ENCODE data around the gene RNF215.

RNF215 gene

DNA sequence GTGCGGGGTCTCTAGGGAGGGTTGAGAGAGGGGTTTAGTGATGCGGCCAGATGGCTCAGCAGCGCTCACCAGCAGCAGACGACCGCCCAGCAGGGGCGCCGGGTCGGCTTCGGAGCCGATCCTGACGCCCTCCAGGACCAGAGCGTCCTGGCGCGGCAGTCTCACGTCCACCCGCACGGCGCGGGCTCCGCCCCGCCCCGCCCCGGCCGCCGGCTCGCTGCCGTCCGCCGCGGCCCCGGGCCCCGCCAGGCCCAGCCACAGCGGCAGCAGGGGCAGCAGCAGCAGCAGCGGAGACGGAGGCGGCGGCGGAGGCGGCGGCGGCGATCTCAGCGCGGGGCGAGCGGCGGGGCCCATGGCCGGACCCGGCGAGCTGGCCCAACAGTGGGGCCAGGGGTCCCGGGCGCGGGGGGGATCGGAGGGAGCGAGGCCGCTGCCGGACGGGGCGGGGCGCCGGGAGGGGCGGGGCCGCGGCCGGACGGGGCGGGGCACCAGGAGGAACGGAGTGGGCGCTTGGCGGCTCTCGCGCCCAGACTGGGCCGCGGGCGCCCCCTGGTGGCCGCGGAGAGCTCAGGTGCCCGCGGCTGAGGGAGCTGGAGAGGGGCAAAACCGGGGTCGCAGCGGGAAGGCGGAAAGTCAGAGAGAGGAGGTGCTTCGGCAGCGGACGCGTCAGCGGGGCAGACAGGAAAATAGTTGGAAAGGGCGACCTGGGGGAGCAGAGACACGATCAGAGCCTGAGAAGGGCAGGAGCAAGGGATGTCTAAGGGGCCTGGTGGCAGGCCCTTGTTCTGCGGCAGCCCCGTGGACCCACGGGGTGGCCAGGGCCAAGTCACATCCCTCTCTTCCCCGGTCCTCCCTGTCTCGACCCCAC lies at the start of gene RNF215:
Gene RNF215 (minus strand): TSS at position 452 of the 868 bp plus-strand sequence. CDS start 98 bp downstream, at position 354.
- peak; percentile 89 for DNase-seq

DNA sequence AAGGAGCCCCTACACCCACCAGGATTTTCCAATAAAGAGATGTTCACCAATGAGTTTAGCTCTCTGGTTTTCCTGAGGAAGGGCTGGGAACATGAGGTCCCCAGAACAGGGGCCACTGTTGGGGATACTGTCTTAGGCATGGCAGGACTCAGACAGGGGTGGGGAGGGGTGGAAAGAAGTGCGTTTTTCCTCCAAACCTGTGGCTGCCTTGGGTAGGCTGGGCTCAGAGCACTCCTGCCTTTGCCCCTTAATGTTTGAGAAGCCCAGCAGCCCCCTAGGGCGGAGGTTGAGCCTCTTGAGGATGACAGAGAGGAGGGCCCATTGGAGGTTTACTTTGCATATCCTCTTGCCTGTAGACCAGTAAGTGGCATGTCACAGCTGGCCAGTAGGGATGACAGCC lies 49.0 kb upstream of the RNF215 start:
- DNase-seq, result no peak

DNA sequence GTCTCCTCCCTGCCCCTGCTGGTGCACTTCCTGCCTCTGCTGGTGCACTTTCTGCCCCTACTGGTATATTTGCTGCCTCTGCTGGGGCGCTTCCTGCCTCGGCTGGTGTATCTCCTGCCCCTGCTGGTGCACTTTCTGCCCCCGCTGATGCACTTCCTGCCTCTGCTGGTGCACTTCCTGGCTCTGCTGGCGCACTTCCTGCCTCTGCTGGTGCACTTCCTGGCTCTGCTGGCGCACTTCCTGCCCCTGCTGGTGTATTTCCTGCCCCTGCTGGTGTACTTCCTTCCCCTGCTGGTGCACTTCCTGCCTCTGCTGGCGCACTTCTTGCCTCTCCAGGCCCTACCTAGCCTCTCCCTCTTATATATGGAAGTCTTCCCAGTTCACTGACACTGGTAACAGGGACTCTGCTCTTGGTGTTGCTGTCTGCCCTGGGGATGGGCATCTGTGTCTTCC lies 48.5 kb upstream of the RNF215 start:
- peak; percentile 57 for DNase-seq

DNA sequence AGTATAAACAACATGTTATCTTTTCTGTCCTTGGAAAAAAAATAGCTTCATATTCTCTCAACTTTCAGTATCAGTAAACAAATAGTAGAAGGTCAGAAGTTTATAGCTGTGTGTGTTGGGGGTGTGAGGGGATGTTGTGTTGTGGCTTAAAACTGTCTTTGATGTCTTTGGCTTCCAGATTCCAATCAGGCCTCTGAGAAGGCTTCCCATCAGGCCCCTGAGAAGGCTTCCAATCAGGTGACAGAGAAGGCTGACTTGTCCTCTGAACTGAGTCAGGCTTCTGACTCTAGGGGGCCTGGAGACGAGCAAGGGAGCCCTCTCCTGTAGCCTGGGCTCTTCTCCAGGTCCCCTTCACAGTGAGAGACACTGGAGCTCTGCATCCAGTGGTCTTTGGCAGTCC lies 47.6 kb upstream of the RNF215 start:
- no peak for DNase-seq

DNA sequence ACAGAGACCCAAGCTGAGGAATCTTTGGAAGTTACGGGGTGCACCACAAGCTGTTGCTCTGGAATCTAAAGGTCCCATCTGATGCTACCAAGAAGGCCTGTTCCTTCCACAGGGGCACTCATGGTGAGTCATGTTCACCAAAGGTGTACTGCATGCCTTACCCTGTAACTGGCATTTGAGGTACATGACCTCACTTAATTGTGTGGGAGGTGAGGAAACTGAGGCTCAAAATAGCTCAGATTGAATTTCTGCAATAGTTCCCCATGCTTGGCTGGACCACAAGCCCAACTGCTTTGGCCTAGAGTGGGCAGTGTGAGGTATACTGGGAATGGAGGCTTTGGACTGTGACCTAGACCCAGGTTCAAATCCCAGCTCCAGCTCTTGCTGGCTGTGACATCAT lies 46.6 kb upstream of the RNF215 start:
- no peak for DNase-seq

DNA sequence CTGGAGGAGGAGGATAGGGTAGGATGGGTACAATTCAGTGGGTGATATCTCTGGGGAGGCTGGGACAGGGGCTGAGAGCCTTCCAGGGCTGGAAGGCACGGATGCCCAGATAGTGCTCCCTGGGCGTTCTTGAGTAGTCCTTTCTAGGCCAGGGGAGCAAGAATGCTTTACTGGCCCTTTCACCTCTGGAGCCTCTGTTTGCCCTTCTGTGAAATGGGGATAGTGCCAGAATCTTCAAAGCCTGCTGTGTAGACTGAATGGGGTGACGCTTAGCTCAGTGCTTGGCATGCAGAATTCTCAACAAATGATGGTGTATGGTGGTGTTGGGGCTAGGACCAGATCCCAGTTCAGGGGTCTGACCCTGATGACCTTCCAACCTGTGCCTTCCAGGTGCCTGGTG lies 46.0 kb upstream of the RNF215 start:
- no peak for DNase-seq

DNA sequence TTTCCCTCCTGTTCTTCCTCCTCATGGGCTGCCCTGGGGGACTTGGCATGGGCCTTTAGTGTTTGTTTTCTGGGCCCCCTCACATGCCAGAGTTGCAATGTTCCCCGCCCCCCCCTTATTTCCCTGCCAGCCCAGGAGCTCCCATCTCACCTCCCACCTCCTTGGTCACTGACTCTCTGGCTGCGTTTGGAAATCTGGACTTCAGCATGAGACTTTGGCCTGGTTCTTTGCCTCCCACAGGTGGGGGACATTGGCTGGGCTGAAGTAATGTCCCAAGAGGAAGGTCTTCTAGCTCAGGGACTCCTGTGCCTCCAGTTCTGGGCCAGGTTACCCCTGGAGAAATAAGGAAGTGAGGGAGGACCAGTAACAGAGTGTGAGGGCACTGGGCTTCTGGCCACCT lies 45.3 kb upstream of the RNF215 start:
- no peak for DNase-seq

DNA sequence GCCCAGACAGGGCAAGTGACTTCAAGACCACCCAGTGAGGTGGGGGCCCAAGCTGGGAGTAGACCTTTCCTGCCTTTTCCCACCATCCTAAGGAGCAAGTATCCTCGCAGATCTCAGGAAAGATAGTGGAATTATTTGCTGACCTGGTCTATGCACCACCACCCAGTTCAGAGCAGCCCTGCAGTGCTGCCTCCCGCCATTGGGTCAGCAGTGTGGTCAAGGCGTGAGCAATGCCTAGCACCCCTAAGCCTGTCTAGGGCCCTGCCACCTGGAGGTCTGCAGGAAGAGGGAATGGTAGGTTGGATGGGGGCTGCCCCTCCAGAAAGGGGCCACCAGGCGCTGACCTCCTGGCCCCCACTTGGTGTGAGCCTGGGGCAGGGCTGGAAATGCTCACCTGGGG lies 44.9 kb upstream of the RNF215 start:
- DNase-seq, result no peak

DNA sequence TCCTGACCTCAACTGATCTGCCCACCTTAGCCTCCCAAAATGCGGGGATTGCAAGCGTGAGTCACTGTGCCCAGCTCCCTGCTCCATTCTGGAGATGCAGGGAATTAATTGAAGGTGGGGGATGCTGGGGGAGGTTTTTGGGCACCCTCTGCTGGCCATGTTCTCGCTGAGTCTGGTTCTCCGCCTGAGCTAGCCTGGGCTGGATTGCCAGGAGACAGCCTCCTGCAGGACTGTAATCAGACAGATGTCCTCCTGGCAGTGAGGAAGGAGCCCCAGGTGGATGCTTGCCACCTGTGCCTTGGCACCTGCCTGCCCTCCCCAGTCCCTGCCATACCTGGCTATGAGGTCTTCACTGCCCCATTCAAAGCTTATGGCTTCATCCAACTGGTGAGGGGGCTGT lies 43.7 kb upstream of the RNF215 start:
- no peak for DNase-seq

DNA sequence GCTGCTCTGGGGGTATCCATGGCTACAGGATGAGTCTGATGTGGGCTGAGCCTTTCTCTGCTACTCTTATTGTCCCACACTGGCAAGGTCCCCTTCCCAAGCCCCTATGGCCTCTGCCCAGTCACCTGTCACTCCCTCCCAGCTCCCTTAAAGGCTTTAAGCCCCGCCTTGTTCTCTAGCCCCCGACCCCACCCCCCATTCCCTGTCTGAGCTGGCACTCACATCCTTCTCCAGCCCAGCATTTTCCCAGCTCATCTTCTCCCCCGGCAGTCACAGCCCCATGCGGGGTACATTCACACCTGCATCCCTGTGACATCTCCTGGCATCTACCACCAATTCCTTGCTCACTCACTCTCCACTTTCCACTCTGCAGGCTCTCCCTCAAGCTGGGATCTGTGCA lies 42.7 kb upstream of the RNF215 start:
- DNase-seq, result no peak

DNA sequence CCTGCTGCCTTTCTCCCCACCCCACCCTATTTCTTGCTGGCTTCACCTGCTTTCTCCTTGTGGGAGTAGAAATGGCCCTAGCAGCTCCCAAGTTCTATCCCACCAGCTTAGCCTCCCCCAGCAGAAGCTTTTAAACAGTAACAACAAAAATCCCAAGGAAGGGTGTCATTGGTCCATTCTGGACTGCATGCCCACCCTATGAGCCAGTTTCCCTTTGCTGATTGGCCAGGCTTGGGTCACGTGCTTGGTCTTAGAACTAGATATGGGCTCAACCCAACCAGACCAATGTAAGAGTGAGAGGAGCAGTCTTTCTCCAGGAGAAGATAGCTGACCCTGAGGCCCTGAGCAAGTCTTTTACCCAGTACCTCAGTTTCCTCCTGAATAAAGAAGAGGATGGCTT lies 40.7 kb upstream of the RNF215 start:
- no peak for DNase-seq

DNA sequence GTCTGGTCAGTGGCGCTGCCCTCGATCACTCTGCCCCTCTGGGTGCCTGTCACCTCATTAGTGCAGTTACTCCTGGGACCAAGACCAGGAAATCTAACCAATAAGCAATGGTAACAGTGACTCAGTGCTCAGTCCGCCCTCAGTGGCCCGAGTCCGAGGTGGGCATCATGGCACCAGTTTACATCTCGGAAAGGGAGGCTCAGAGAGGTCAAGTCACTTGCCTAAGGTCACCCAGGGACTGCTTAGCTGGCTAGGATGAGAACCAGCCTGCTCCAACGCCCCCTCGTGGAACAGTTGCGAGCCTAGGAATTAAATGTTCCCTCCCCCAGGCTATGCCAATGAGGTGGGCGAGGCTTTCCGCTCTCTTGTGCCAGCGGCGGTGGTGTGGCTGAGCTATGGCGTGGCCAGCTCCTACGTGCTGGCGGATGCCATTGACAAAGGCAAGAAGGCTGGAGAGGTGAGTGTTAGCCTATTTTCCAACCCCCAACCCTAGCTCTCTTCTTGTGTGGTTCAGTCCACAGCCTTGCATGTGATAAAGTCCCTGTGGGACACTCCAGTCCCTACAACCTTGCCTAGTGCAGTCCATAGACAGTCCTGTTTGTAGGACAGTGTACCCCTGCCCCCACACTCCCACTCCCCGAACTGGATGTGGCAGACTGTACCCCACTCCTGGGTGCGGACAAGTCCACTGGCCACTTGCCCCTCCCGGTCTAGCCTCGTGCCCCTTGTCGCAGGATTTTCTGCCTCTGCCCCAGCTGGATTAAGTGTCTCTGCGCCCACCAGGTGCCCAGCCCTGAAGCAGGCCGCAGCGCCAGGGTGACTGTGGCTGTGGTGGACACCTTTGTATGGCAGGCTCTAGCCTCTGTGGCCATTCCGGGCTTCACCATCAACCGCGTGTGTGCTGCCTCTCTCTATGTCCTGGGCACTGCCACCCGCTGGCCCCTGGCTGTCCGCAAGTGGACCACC lies 39.5 kb upstream of the RNF215 start:
- DNase-seq, result peak; percentile 96

DNA sequence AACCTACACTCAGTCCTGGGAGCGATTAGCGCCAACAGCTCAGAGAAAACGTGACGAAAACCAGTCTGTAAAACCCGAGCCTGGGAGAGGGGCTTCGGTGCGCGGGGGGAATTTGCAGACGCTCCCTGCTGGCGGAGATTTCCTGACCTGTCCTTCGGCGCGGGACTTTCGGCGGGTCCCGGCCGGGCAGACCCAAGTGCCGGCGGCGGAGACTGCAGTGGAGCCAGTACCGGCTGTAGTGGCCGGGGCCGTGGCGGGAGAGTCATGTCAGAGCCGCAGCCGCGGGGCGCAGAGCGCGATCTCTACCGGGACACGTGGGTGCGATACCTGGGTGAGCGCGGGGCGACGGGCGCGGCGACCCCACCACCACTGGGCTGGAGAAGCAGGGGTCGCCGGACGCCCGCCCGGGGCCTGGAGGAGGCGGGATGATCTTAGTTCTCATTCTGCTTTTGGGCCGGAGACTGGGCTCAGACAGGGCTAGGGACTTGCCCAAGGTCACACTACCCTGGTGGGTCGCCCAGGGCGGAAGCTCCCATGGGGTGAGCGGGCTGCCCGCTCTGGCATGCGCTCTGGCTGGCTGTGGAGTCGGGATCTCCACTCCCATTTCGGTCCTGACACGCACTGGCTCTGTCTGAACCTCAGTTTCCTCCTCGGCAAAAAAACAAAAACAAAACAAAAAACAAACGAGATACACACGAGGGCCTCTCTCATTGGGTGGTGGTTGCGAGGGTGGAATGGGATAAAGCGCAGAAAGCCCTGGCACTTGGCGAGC lies 38.6 kb upstream of the RNF215 start, which contains the start of gene MTFP1:
Gene MTFP1 (plus strand): TSS at position 153 of the 772 bp plus-strand sequence. CDS start 112 bp downstream, at position 265.
- peak; percentile 87 for DNase-seq

DNA sequence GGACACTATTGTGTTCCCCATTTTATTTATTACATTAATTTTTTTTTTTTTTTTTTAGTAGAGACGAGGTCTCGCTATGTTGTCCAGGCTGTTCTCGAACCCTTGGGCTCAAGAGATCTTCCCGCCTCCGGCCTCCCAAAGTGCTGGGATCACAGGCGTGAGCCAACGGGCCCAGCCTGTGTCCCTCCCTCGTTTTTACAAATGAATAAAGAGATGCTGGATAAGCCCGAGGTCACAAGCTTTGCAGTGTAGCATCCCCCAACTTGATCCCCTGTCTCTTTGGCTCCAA lies 38.1 kb upstream of the RNF215 start:
- no peak for DNase-seq

DNA sequence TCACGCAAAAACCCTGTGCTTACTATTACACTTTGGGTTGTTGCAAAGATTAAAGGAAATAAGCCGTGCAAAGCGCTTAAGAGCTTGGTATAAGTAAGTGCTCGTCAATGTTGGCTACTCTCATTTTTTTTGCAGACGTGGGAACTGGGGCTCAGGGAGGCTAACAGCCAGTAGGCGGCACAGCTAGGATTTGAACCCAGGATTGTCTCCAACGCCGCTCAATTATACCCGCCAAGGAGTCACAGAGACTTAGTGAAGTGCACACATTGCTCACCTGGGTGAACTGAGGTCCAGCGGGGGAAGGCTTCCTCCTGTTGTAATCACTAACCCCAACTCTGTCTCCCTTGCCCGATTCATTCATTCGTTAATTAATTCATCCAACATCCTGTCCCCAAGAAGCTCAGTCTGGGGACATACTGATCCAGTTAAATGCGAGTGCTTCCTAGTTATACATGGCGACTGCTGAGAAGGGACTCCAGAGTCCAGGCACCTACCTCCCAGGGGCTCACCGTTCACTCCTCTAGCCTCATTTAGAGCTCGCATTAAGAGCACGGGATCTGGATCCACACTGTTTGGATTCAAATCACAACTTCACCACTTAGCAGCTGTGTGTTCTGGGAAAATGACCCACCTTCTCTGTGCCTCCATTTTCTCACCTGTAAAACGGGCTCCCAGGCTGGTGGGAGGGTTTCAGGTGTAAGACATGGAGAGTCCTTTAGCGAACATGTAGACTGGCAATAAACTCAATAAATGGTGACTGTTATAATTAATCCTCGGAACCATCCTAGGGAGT lies 37.5 kb upstream of the RNF215 start:
- DNase-seq, result peak; percentile 59

DNA sequence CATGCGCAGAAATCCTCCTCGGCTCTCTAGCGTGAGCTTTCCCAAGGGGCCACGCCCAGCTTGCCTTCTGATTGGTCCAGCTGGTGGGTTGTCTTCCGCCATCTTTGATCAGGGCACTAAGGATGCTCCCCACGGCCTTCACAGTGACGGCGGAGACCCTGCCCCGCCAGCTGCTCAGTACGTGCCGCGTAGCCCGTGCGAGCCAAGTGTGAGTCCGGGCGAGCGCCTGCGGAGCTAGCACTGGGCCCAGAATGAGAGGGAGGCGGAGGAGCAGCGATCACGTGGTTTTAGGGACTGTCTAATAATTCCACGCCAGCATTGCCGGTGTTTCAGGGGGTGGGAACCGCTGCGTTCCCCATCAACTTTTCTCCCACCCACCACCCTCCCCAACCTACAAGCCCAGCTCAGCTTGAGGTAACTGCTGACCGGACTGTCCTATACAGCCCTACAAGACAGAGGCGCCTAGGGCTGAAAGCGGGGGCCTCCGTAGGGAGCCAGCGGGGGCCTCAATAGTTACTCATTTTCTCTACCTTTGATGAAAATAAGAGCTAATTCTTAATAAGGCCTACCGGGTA lies 36.8 kb upstream of the RNF215 start:
- DNase-seq, result peak; percentile 100

DNA sequence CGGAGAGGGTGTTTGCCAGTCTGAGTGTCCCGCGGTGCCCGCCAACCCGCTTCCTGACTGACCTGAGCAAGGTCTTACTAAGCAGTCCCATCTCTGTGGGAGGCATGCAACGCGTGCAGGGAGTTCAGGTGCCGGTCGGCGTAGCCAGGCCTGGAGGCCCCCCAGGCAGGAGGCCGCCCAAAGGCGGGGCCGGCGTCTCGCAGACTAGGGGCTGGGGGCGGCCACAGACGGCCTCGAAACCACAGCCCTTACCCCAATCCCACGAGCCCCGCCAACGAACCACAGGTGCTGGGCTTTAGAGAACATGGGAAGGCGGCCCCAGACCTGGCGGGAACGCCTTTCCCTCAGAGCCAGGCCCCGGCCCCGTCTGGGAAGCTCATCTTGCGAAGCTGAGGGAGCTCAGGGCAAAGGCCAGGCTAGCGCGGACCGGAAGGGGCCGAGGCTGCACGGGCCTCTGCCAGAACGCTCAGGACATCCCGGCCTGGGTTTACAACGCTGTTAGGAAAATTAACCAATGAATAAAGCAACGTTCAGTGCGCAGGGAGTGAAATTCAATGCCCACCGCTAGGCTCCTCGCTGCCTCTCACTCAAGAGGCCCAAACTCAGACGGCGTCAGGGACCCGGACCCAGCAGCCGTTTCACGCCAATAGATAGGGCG lies 36.2 kb upstream of the RNF215 start:
- DNase-seq, result no peak

DNA sequence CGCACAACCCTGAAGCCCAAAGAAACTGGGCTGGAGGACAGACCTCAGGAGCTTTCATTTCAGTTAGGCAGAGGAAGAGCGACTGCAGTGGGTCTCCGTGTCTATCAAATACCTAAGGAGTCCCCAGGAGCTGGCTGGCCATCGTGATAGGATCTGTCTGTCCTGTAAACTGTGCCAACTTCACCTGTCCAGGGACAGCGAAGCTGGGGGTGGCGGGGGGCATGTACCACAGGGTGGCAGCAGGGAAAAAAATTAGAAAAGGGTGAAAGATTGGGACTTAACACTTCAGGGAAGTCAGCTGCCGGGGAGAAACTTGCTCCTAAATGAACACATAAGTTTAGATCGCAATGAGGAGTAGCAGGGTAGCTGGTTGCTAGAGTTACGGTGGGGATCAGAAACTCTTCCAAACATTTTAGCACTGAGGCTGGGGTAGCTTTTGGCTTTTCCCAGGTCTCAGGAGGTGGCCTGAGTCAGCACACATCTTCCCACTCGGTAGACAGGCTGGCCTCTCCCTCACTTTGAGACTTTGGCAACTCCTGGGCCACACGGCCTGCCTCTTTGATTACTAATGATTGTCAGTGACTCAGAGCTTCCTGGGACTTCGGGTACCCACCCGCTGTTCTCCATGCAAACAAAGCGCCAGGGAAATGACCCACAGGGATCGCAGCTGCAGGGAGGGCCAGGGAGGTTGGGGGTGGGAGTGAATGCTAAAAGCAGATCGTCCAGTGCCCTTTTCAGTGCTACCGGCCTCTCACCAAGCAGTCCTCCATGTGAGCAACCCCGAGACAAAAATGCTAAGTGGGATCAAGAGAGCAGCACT lies 35.5 kb upstream of the RNF215 start:
- peak; percentile 64 for DNase-seq

DNA sequence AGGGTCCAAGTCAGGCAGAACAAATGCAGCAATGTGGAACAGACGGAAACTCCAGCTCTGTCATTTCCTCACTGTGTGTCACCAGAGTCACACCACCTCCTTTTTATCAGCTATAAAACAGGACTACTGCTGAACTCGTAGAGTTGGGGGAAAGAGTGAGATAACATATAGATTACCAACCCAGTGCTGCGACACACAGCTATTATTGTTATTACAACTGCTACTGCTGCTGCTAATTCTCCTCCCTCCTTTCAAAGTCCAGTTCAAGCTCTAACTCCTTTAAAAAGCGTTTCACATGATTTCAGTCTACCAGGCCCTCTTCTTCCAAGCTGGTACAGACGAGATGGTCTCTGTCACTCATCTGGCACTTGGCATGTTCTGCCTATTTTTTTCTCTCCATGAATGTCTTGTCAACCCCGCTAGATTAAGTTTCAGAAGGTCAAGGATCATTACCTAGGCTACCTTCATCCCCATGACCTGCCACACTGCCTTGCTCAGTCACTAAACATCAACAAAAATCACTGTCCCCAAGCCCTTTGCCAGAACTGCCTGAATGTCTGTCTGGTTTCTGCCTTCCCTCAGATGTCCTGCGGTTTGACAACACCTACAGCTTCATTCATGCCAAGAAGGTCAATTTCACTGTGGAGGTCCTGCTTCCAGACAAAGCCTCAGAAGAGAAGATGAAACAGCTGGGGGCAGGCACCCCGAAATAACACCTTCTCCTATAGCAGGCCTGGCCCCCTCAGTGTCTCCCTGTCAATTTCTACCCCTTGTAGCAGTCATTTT lies 34.7 kb upstream of the RNF215 start:
- peak; percentile 94 for DNase-seq
